ENCODE measurements around the gene ALDOA.

ALDOA gene

GRCh38 chr16:30063893-30064728 lies 1.4 kb upstream of the ALDOA start:
- peak; percentile 88 to 89 for DNase-seq (ENCODE audit: low read depth in 1 of 2, low spot score in 1 of 2)
- Histone ChIP-seq H3K4me3 (replicated peaks; ENCODE audit: insufficient read depth, low read length) (peak overlapping the region; percentile 58), H3K27me3 (ENCODE audit: insufficient read depth, poor library complexity, severe bottlenecking) (no peaks in the 10 kb centered on the region), H3K27ac (replicated peaks) (peak overlapping the region; percentile 94)
- TF ChIP-seq SPI1 (IDR thresholded peaks at IDR 0.05; ENCODE audit: borderline replicate concordance, low read depth) (no peak; the same call in 1 of the 2 replicates), CTCF (IDR thresholded peaks at IDR 0.05; ENCODE audit: insufficient read depth, low read length) (peak; percentile 3), GABPA (IDR thresholded peaks at IDR 0.05; ENCODE audit: low read depth) (no peak), POLR2AphosphoS5 (IDR thresholded peaks at IDR 0.05; ENCODE audit: low read depth) (peak; percentile 67)
- TF ChIP-seq, protein P1, sequence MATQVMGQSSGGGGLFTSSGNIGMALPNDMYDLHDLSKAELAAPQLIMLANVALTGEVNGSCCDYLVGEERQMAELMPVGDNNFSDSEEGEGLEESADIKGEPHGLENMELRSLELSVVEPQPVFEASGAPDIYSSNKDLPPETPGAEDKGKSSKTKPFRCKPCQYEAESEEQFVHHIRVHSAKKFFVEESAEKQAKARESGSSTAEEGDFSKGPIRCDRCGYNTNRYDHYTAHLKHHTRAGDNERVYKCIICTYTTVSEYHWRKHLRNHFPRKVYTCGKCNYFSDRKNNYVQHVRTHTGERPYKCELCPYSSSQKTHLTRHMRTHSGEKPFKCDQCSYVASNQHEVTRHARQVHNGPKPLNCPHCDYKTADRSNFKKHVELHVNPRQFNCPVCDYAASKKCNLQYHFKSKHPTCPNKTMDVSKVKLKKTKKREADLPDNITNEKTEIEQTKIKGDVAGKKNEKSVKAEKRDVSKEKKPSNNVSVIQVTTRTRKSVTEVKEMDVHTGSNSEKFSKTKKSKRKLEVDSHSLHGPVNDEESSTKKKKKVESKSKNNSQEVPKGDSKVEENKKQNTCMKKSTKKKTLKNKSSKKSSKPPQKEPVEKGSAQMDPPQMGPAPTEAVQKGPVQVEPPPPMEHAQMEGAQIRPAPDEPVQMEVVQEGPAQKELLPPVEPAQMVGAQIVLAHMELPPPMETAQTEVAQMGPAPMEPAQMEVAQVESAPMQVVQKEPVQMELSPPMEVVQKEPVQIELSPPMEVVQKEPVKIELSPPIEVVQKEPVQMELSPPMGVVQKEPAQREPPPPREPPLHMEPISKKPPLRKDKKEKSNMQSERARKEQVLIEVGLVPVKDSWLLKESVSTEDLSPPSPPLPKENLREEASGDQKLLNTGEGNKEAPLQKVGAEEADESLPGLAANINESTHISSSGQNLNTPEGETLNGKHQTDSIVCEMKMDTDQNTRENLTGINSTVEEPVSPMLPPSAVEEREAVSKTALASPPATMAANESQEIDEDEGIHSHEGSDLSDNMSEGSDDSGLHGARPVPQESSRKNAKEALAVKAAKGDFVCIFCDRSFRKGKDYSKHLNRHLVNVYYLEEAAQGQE (IDR thresholded peaks at IDR 0.05; ENCODE audit: insufficient replicate concordance, low read depth), result peak; percentile 34

DNA sequence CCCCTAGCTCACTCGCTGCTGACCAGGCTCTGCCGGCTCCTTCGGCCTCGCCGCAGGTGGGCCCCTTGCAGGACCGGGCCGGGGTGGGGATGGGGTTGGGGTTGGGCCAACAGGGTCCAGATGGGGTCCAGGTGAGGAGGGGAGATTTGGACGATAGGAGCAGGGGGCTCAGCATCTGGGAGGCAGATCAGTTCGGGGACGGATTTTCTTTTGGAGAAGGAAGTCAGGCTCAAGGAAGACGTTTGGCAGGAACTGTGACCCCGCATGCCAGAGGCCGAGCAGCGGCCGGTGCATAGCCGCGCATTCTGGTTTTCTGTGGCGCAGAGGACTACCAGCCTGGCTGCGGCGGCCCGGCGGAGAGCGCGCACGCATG lies 845 bp upstream of the ALDOA start:
- H3K27ac ChIP-seq (replicated peaks), result peak overlapping the region; percentile 94
- no peaks in the 10 kb centered on the region for H3K27me3 ChIP-seq (ENCODE audit: insufficient read depth, poor library complexity, severe bottlenecking)
- H3K4me3 ChIP-seq (replicated peaks; ENCODE audit: insufficient read depth, low read length), result peak overlapping the region; percentile 58
- TF ChIP-seq SPI1 (IDR thresholded peaks at IDR 0.05; ENCODE audit: borderline replicate concordance, low read depth), result no peak
- no peak for TF ChIP-seq POLR2AphosphoS5 (IDR thresholded peaks at IDR 0.05; ENCODE audit: low read depth)
- no peak for TF ChIP-seq CTCF (IDR thresholded peaks at IDR 0.05; ENCODE audit: insufficient read depth, low read length)
- TF ChIP-seq, protein P1 (IDR thresholded peaks at IDR 0.05; ENCODE audit: insufficient replicate concordance, low read depth), result no peak
- TF ChIP-seq GABPA (IDR thresholded peaks at IDR 0.05; ENCODE audit: low read depth), result no peak
- DNase-seq (ENCODE audit: low read depth in 1 of 2, low spot score in 1 of 2), result no peak

- no peak for TF ChIP-seq POLR2AphosphoS5 (IDR thresholded peaks at IDR 0.05; ENCODE audit: low read depth)
- DNase-seq (ENCODE audit: low read depth in 1 of 2, low spot score in 1 of 2), result peak; percentile 54 to 90
- peak overlapping the region; percentile 94 for H3K27ac ChIP-seq (replicated peaks)
- H3K27me3 ChIP-seq (ENCODE audit: insufficient read depth, poor library complexity, severe bottlenecking), result no peaks in the 10 kb centered on the region
- peak overlapping the region; percentile 98 for H3K4me3 ChIP-seq (replicated peaks; ENCODE audit: insufficient read depth, low read length)
These were observed 592 bp downstream of the ALDOA start for GRCh38 chr16:30065943-30066760.
